SK-N-SH treated with all-trans-retinoic acid at 6 μM for 48 hours (cell line): ENCODE measurements around the gene TP53INP2.

Experiments used
- ATAC-seq: fragments of 200-7000 bp; cut with Tn5 transposase; 3 replicates; pipeline ENCODE4 v1.9.1; 2020; ENCODE audit warnings: mild to moderate bottlenecking, moderate library complexity
- ARNTL ChIP-seq: fragments of 450-650 bp; formaldehyde crosslinking; IDR thresholded peaks from 2 replicates; pipeline ENCODE4 v1.5.0; 2020; ENCODE audit warnings: low read depth, mild to moderate bottlenecking, moderate library complexity, borderline replicate concordance
- CSDC2 ChIP-seq: fragments of 250-450 bp; sonication (Bioruptor Pico); IDR thresholded peaks from 2 replicates; pipeline ENCODE4 v1.5.0; 2020; ENCODE audit warnings: mild to moderate bottlenecking, moderate library complexity
- ESRRG ChIP-seq: fragments of 250-450 bp; sonication (Bioruptor Pico); IDR thresholded peaks from 2 replicates; pipeline ENCODE4 v1.6.1; 2021; ENCODE audit warnings: mild to moderate bottlenecking
- GLIS3 ChIP-seq: fragments of 250-450 bp; sonication (Bioruptor Pico); IDR thresholded peaks from 2 replicates; pipeline ENCODE4 v1.5.0; 2020; ENCODE audit warnings: mild to moderate bottlenecking, moderate library complexity
- ISL1 ChIP-seq: fragments of 250-450 bp; sonication (Bioruptor Pico); IDR thresholded peaks from 2 replicates; pipeline ENCODE4 v2.1.2; 2022; ENCODE audit warnings: mild to moderate bottlenecking, moderate library complexity
- OSR1 ChIP-seq: fragments of 250-450 bp; sonication (Bioruptor Pico); IDR thresholded peaks from 2 replicates; pipeline ENCODE4 v1.8.0; 2022; ENCODE audit warnings: moderate library complexity, mild to moderate bottlenecking, inconsistent platforms
- PPARA ChIP-seq: fragments of 250-450 bp; sonication (Bioruptor Pico); IDR thresholded peaks from 2 replicates; pipeline ENCODE4 v1.5.0; 2020; ENCODE audit warnings: mild to moderate bottlenecking, borderline replicate concordance
- RARB ChIP-seq: fragments of 250-450 bp; sonication (Bioruptor Pico); IDR thresholded peaks from 2 replicates; pipeline ENCODE4 v1.8.0; 2021; ENCODE audit warnings: mild to moderate bottlenecking, moderate library complexity
- SNAI2 ChIP-seq: fragments of 250-450 bp; sonication (Bioruptor Pico); IDR thresholded peaks from 2 replicates; pipeline ENCODE4 v1.5.0; 2020; ENCODE audit warnings: mild to moderate bottlenecking, moderate library complexity
- TCF4 ChIP-seq: fragments of 250-450 bp; sonication (Bioruptor Pico); IDR thresholded peaks from 2 replicates; pipeline ENCODE4 v1.8.0; 2021; ENCODE audit warnings: mild to moderate bottlenecking, moderate library complexity, borderline replicate concordance
- TOX ChIP-seq: fragments of 250-450 bp; sonication (Bioruptor Pico); IDR thresholded peaks from 2 replicates; pipeline ENCODE4 v1.8.0; 2021; ENCODE audit warnings: mild to moderate bottlenecking, moderate library complexity, borderline replicate concordance
- ZC3H10 ChIP-seq: fragments of 250-450 bp; sonication (Bioruptor Pico); IDR thresholded peaks from 2 replicates; pipeline ENCODE4 v1.5.1; 2021; ENCODE audit warnings: mild to moderate bottlenecking, moderate library complexity
- ZFP30 ChIP-seq: fragments of 450-650 bp; formaldehyde crosslinking; IDR thresholded peaks from 2 replicates; pipeline ENCODE4 v1.5.0; 2022; ENCODE audit warnings: mild to moderate bottlenecking, moderate library complexity
- ZNF565 ChIP-seq: fragments of 450-650 bp; formaldehyde crosslinking; conservative IDR thresholded peaks from 2 replicates; pipeline ENCODE4 v1.5.0; 2020; ENCODE audit warnings: low read depth, mild to moderate bottlenecking, moderate library complexity
- ZNF70 ChIP-seq: fragments of 450-650 bp; formaldehyde crosslinking; IDR thresholded peaks from 2 replicates; pipeline ENCODE4 v1.5.0; 2020; ENCODE audit warnings: mild to moderate bottlenecking, moderate library complexity
- ZNF8 ChIP-seq: fragments of 450-650 bp; formaldehyde crosslinking; IDR thresholded peaks from 2 replicates; pipeline ENCODE4 v1.5.0; 2020; ENCODE audit warnings: mild to moderate bottlenecking, moderate library complexity
- TF ChIP-seq, protein P1 (sequence below): fragments of 250-450 bp; sonication (Bioruptor Pico); IDR thresholded peaks from 2 replicates; pipeline ENCODE4 v1.5.0; 2020; ENCODE audit warnings: mild to moderate bottlenecking, moderate library complexity
- TF ChIP-seq, protein P2 (sequence below): fragments of 250-450 bp; sonication (Bioruptor Pico); IDR thresholded peaks from 2 replicates; pipeline ENCODE4 v1.8.0; 2021; ENCODE audit warnings: low read depth, mild to moderate bottlenecking, moderate library complexity, borderline replicate concordance
- TF ChIP-seq, protein P3 (sequence below): fragments of 250-450 bp; sonication (Bioruptor Pico); IDR thresholded peaks from 2 replicates; pipeline ENCODE4 v1.8.0; 2020; ENCODE audit warnings: mild to moderate bottlenecking, moderate library complexity, borderline replicate concordance
- TF ChIP-seq, protein P4 (sequence below): fragments of 250-450 bp; sonication (Bioruptor Pico); IDR thresholded peaks from 2 replicates; pipeline ENCODE4 v1.5.1; 2020; ENCODE audit warnings: low read depth, mild to moderate bottlenecking, moderate library complexity
- TF ChIP-seq, protein P5 (sequence below): fragments of 250-450 bp; sonication (Bioruptor Pico); IDR thresholded peaks from 2 replicates; pipeline ENCODE4 v1.5.1; 2021; ENCODE audit warnings: mild to moderate bottlenecking, moderate library complexity

Gene TP53INP2

DNA sequence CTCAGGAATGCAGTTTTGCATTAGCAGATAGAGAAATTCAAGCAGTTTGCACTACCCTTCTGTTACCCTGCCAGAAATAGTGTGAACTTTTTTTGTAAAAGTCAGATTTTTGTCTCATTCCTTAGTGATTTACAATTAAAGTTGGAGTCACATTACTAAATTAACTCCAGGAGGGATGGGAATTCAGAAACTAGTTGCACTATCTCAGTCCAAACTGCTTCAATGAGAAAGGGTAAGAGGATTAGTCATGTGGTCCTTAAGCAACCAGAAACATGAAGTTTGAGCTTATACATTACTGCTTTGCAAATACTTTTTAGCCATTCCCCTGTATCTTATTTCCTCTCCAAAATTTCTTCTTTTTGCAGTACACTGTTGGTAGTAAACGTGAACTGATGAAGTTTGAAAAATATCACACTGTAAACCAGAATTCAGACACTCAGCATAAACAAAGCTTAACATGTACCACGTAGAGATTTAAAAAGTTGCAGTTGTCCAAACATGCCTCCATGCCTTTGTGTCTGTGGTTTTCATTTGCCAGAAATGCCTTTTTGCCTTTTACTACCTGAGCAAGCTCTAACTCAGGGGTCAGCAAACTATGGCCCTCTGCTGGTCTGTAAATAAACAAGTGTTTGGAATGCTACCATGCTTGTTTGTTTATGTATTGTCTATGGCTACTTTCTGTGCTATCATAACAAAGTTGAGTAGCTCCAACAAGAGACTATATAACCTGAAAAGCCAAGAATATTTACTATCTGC lies 49.7 kb downstream of the TP53INP2 start:
- TF ChIP-seq TCF4 (no peak), ZC3H10 (no peak), SNAI2 (CRISPR knock-in tag) (no peak), ZNF8 (CRISPR knock-in tag) (no peak)
- TF ChIP-seq, protein P1, sequence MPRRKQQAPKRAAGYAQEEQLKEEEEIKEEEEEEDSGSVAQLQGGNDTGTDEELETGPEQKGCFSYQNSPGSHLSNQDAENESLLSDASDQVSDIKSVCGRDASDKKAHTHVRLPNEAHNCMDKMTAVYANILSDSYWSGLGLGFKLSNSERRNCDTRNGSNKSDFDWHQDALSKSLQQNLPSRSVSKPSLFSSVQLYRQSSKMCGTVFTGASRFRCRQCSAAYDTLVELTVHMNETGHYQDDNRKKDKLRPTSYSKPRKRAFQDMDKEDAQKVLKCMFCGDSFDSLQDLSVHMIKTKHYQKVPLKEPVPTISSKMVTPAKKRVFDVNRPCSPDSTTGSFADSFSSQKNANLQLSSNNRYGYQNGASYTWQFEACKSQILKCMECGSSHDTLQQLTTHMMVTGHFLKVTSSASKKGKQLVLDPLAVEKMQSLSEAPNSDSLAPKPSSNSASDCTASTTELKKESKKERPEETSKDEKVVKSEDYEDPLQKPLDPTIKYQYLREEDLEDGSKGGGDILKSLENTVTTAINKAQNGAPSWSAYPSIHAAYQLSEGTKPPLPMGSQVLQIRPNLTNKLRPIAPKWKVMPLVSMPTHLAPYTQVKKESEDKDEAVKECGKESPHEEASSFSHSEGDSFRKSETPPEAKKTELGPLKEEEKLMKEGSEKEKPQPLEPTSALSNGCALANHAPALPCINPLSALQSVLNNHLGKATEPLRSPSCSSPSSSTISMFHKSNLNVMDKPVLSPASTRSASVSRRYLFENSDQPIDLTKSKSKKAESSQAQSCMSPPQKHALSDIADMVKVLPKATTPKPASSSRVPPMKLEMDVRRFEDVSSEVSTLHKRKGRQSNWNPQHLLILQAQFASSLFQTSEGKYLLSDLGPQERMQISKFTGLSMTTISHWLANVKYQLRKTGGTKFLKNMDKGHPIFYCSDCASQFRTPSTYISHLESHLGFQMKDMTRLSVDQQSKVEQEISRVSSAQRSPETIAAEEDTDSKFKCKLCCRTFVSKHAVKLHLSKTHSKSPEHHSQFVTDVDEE (CRISPR knock-in tag) = no peak
- TF ChIP-seq, all 23 proteins: peak for 0
- ATAC-seq = no peak

DNA sequence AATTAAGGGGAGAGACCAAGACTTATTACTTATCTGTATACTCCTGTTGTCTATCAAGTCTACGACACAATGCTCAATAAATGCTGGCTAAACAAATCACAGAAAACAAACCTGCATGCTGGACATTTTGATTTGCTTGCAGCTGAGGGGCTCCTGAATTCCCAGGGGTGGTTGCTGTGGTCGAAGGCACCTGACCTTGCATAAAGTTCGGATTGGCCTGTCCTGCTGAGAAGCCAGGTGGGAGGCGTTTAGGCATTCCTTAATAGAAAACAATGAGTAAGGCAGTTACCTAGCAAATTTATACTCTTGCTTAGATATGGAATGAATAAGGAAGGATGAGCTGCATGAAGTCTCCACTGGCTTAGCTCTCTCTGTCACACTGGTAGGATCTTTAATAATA lies 50.5 kb downstream of the TP53INP2 start:
- ATAC-seq = no peak
- no peak for TF ChIP-seq ISL1 (CRISPR knock-in tag)
- TF ChIP-seq ZNF70 = no peak
- TF ChIP-seq RARB (CRISPR knock-in tag) = no peak
- TF ChIP-seq ZNF565 (CRISPR knock-in tag) = no peak
- TF ChIP-seq, protein P2, sequence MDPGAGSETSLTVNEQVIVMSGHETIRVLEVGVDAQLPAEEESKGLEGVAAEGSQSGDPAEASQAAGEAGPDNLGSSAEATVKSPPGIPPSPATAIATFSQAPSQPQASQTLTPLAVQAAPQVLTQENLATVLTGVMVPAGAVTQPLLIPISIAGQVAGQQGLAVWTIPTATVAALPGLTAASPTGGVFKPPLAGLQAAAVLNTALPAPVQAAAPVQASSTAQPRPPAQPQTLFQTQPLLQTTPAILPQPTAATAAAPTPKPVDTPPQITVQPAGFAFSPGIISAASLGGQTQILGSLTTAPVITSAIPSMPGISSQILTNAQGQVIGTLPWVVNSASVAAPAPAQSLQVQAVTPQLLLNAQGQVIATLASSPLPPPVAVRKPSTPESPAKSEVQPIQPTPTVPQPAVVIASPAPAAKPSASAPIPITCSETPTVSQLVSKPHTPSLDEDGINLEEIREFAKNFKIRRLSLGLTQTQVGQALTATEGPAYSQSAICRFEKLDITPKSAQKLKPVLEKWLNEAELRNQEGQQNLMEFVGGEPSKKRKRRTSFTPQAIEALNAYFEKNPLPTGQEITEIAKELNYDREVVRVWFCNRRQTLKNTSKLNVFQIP (CRISPR knock-in tag) = no peak
- no peak for TF ChIP-seq CSDC2 (CRISPR knock-in tag)
- no peak for TF ChIP-seq PPARA (CRISPR knock-in tag)
- TF ChIP-seq TOX (CRISPR knock-in tag) = no peak
- TF ChIP-seq, protein P3, sequence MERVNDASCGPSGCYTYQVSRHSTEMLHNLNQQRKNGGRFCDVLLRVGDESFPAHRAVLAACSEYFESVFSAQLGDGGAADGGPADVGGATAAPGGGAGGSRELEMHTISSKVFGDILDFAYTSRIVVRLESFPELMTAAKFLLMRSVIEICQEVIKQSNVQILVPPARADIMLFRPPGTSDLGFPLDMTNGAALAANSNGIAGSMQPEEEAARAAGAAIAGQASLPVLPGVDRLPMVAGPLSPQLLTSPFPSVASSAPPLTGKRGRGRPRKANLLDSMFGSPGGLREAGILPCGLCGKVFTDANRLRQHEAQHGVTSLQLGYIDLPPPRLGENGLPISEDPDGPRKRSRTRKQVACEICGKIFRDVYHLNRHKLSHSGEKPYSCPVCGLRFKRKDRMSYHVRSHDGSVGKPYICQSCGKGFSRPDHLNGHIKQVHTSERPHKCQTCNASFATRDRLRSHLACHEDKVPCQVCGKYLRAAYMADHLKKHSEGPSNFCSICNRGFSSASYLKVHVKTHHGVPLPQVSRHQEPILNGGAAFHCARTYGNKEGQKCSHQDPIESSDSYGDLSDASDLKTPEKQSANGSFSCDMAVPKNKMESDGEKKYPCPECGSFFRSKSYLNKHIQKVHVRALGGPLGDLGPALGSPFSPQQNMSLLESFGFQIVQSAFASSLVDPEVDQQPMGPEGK (CRISPR knock-in tag) = no peak
- TF ChIP-seq ZNF8 (CRISPR knock-in tag) = no peak
- TF ChIP-seq, protein P1 (CRISPR knock-in tag) = no peak
- TF ChIP-seq, protein P4, sequence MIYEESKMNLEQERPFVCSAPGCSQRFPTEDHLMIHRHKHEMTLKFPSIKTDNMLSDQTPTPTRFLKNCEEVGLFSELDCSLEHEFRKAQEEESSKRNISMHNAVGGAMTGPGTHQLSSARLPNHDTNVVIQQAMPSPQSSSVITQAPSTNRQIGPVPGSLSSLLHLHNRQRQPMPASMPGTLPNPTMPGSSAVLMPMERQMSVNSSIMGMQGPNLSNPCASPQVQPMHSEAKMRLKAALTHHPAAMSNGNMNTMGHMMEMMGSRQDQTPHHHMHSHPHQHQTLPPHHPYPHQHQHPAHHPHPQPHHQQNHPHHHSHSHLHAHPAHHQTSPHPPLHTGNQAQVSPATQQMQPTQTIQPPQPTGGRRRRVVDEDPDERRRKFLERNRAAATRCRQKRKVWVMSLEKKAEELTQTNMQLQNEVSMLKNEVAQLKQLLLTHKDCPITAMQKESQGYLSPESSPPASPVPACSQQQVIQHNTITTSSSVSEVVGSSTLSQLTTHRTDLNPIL (CRISPR knock-in tag) = no peak
- no peak for TF ChIP-seq TCF4
- no peak for TF ChIP-seq ZFP30 (CRISPR knock-in tag)
- TF ChIP-seq, protein P5, sequence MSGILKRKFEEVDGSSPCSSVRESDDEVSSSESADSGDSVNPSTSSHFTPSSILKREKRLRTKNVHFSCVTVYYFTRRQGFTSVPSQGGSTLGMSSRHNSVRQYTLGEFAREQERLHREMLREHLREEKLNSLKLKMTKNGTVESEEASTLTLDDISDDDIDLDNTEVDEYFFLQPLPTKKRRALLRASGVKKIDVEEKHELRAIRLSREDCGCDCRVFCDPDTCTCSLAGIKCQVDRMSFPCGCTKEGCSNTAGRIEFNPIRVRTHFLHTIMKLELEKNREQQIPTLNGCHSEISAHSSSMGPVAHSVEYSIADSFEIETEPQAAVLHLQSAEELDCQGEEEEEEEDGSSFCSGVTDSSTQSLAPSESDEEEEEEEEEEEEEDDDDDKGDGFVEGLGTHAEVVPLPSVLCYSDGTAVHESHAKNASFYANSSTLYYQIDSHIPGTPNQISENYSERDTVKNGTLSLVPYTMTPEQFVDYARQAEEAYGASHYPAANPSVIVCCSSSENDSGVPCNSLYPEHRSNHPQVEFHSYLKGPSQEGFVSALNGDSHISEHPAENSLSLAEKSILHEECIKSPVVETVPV (CRISPR knock-in tag) = no peak
- no peak for TF ChIP-seq GLIS3 (CRISPR knock-in tag)
- TF ChIP-seq OSR1 (CRISPR knock-in tag) = no peak
- no peak for TF ChIP-seq ESRRG
- TF ChIP-seq ZC3H10 = no peak
- no peak for TF ChIP-seq ARNTL (CRISPR knock-in tag)
